Endothelial cell of umbilical vein (primary cell): ENCODE results near the gene PTPN14.

Source experiments
- EZH2 ChIP-seq: IDR thresholded peaks from 2 replicates; pipeline ENCODE4 v1.6.1; 2012; ENCODE audit warnings: borderline replicate concordance, low read depth, mild to moderate bottlenecking, moderate library complexity, low read length, inconsistent platforms; ENCODE audit not compliant: severe bottlenecking
- FOS ChIP-seq: IDR thresholded peaks from 2 replicates; pipeline ENCODE4 v1.6.1; 2011; ENCODE audit warnings: mild to moderate bottlenecking, low read length, moderate library complexity, borderline replicate concordance; ENCODE audit not compliant: insufficient read depth
- JUN ChIP-seq: IDR thresholded peaks from 2 replicates; pipeline ENCODE4 v1.6.1; 2011; ENCODE audit warnings: borderline replicate concordance, low read depth; ENCODE audit not compliant: insufficient read length, insufficient read depth
- MYC ChIP-seq: IDR thresholded peaks from one replicate; pipeline ENCODE4 v1.6.1; 2011; ENCODE audit warnings: mild to moderate bottlenecking, low read depth, low read length
- POLR2A ChIP-seq: IDR thresholded peaks from 2 replicates; pipeline ENCODE4 v1.6.1; 2012; ENCODE audit warnings: low read depth, mild to moderate bottlenecking, control low read depth, low read length
- POLR2AphosphoS5 ChIP-seq: IDR thresholded peaks from 2 replicates; pipeline ENCODE4 v1.6.1; 2012; ENCODE audit warnings: low read depth, mild to moderate bottlenecking, control low read depth, low read length, moderate library complexity; ENCODE audit not compliant: insufficient read depth
- TF ChIP-seq, protein P1 (sequence below), 2 donors: IDR thresholded peaks; 1 replicate in 1 of 2; 2 replicates in 1 of 2; pipeline ENCODE4 v1.5.1; 2011; ENCODE audit warnings: low read length in 2 of 2, mild to moderate bottlenecking in 2 of 2, moderate library complexity in 2 of 2, control low read depth in 1 of 2, inconsistent platforms in 1 of 2, low read depth in 1 of 2; ENCODE audit not compliant: insufficient read depth in 1 of 2; ENCODE audit errors: extremely low read depth in 1 of 2
- TF ChIP-seq, protein P2 (sequence below): IDR thresholded peaks from 2 replicates; pipeline ENCODE4 v1.6.1; 2011; ENCODE audit not compliant: insufficient read depth, insufficient read length

DNA sequence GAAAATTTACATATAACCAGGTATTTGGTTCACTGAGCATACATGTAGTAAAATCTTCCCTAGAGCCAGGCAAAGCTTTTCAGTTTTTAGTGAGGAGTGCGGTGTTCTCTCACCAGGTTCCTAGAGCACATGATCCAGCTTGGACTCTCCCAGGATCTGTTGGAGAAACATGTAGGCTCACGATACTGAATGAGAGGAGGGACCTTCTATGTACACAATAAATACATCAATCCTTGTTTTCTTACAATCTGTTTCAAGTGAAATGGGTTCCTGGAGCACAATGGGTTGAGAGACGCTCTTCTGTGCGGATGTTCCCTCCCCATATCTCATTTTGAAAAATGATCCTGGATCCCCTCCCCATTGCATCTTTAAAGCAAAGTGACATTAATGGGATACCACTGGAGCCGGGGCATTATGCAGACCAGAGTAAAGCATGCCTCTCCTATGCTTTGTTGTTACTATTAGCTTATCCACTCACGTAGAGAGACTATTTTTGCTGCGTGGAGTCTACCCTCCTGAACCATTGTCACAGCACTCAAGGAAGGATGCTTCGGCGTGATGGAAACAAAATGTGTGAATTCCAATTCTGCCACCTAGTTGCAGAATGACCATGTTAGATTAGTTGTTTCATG, 251.1 kb downstream of the PTPN14 start:
- TF ChIP-seq, protein P1, sequence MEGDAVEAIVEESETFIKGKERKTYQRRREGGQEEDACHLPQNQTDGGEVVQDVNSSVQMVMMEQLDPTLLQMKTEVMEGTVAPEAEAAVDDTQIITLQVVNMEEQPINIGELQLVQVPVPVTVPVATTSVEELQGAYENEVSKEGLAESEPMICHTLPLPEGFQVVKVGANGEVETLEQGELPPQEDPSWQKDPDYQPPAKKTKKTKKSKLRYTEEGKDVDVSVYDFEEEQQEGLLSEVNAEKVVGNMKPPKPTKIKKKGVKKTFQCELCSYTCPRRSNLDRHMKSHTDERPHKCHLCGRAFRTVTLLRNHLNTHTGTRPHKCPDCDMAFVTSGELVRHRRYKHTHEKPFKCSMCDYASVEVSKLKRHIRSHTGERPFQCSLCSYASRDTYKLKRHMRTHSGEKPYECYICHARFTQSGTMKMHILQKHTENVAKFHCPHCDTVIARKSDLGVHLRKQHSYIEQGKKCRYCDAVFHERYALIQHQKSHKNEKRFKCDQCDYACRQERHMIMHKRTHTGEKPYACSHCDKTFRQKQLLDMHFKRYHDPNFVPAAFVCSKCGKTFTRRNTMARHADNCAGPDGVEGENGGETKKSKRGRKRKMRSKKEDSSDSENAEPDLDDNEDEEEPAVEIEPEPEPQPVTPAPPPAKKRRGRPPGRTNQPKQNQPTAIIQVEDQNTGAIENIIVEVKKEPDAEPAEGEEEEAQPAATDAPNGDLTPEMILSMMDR (IDR thresholded peaks at IDR 0.05; ENCODE audit: extremely low read depth in 1 of 2, insufficient read depth in 1 of 2, low read depth in 1 of 2, low read length in 2 of 2), result no peak
- TF ChIP-seq MYC, result no peak
- TF ChIP-seq POLR2AphosphoS5, result no peak
- no peak for TF ChIP-seq EZH2
- TF ChIP-seq, protein P2, sequence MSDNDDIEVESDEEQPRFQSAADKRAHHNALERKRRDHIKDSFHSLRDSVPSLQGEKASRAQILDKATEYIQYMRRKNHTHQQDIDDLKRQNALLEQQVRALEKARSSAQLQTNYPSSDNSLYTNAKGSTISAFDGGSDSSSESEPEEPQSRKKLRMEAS, result no peak
- TF ChIP-seq FOS, result no peak
- TF ChIP-seq POLR2A, result no peak
- TF ChIP-seq JUN, result no peak
